ENCODE measurements around the gene HEXD.

The HEXD gene

GRCh38 chr17:82382933-82383255 lies 35.3 kb upstream of the HEXD start:
- no peak for DNase-seq

- DNase-seq, result no peak
These were observed 34.7 kb upstream of the HEXD start for GRCh38 chr17:82383411-82383810.

- DNase-seq, result no peak
These were observed 34.0 kb upstream of the HEXD start for GRCh38 chr17:82384051-82384729.

GRCh38 chr17:82384730-82385481 lies 33.2 kb upstream of the HEXD start:
- no peak for DNase-seq

- DNase-seq, result no peak
These were observed 32.4 kb upstream of the HEXD start for GRCh38 chr17:82385559-82386254.

- no peak for DNase-seq
These were observed 31.8 kb upstream of the HEXD start for GRCh38 chr17:82386255-82386831.

GRCh38 chr17:82386881-82387704 lies 31.1 kb upstream of the HEXD start:
- no peak for DNase-seq

GRCh38 chr17:82387705-82388106 lies 30.4 kb upstream of the HEXD start:
- no peak for DNase-seq

- DNase-seq, result no peak
These were observed 29.8 kb upstream of the HEXD start for GRCh38 chr17:82388223-82388921.

- DNase-seq, result no peak
These were observed 29.2 kb upstream of the HEXD start for GRCh38 chr17:82388922-82389283.

GRCh38 chr17:82389379-82389778 lies 28.8 kb upstream of the HEXD start:
- DNase-seq, result no peak

GRCh38 chr17:82390015-82390859 lies 27.9 kb upstream of the HEXD start:
- no peak for DNase-seq

GRCh38 chr17:82390860-82391435 lies 27.2 kb upstream of the HEXD start:
- DNase-seq, result no peak

GRCh38 chr17:82391496-82392066 lies 26.6 kb upstream of the HEXD start:
- no peak for DNase-seq

GRCh38 chr17:82392209-82392920 lies 25.8 kb upstream of the HEXD start:
- DNase-seq, result no peak

- no peak for DNase-seq
These were observed 25.2 kb upstream of the HEXD start for GRCh38 chr17:82392941-82393340.

- no peak for DNase-seq
These were observed 23.9 kb upstream of the HEXD start for GRCh38 chr17:82394278-82394677.

GRCh38 chr17:82396601-82397435 lies 21.3 kb upstream of the HEXD start:
- no peak for DNase-seq

All from CD4-positive, alpha-beta T cell treated with Interleukin-10 for 1 hour (primary cell).